NCI-H128 (cell line): ENCODE measurements around the gene EHD3.

Experiments
- DNase-seq: peaks from one replicate; lab custom pipeline; 2025; ENCODE audit not compliant: unreplicated experiment; lab: John Stamatoyannopoulos, UW

Gene EHD3

GRCh38 chr2:31235504-31235902 is 1.6 kb downstream of the EHD3 start:
- no peak for DNase-seq

- no peak for DNase-seq
Observed at GRCh38 chr2:31236433-31237205, 2.7 kb downstream of the EHD3 start.

GRCh38 chr2:31237348-31238017 is 3.5 kb downstream of the EHD3 start:
- DNase-seq: no peak

GRCh38 chr2:31238126-31238905 is 4.4 kb downstream of the EHD3 start:
- no peak for DNase-seq

- DNase-seq: no peak
Observed at GRCh38 chr2:31238906-31239592, 5.1 kb downstream of the EHD3 start.

GRCh38 chr2:31239593-31240177 is 5.7 kb downstream of the EHD3 start:
- DNase-seq: no peak

- no peak for DNase-seq
Observed at GRCh38 chr2:31240381-31241365, 6.7 kb downstream of the EHD3 start.

GRCh38 chr2:31241625-31242270 is 7.8 kb downstream of the EHD3 start:
- DNase-seq: no peak

- DNase-seq: no peak
Observed at GRCh38 chr2:31243053-31243452, 9.1 kb downstream of the EHD3 start.

GRCh38 chr2:31244101-31244500 is 10.1 kb downstream of the EHD3 start:
- DNase-seq: no peak

- no peak for DNase-seq
Observed at GRCh38 chr2:31246184-31246852, 12.4 kb downstream of the EHD3 start.

- no peak for DNase-seq
Observed at GRCh38 chr2:31247711-31248110, 13.8 kb downstream of the EHD3 start.

- no peak for DNase-seq
Observed at GRCh38 chr2:31248139-31248538, 14.2 kb downstream of the EHD3 start.

GRCh38 chr2:31249009-31249690 is 15.2 kb downstream of the EHD3 start:
- no peak for DNase-seq

GRCh38 chr2:31251018-31251417 is 17.1 kb downstream of the EHD3 start:
- no peak for DNase-seq

GRCh38 chr2:31251851-31252250 is 17.9 kb downstream of the EHD3 start:
- DNase-seq: no peak

GRCh38 chr2:31253356-31254131 is 19.6 kb downstream of the EHD3 start:
- DNase-seq: no peak
